Mucosa of gallbladder (tissue), 1 donor: Measurements from ENCODE around the gene RHOF. TPM values are rescaled to one million over a fixed set of nuclear protein-coding genes. Genes with fewer than 3 reads are reported as not detected.

Experiments used
- DNase-seq: peaks from one replicate; pipeline ENCODE4 v3.0.0-alpha.2; 2020; ENCODE audit warnings: low spot score
- total RNA-seq: library from RNA; stranded (reverse); gene quantifications from one replicate; pipeline ENCODE4 v1.2.1, GENCODE V29; 2021
- donor health status: DM: no; HTN: no; CAD: no.

The RHOF gene
- total RNA-seq, 1 donor from 2014 or later: 30.8 TPM

DNA sequence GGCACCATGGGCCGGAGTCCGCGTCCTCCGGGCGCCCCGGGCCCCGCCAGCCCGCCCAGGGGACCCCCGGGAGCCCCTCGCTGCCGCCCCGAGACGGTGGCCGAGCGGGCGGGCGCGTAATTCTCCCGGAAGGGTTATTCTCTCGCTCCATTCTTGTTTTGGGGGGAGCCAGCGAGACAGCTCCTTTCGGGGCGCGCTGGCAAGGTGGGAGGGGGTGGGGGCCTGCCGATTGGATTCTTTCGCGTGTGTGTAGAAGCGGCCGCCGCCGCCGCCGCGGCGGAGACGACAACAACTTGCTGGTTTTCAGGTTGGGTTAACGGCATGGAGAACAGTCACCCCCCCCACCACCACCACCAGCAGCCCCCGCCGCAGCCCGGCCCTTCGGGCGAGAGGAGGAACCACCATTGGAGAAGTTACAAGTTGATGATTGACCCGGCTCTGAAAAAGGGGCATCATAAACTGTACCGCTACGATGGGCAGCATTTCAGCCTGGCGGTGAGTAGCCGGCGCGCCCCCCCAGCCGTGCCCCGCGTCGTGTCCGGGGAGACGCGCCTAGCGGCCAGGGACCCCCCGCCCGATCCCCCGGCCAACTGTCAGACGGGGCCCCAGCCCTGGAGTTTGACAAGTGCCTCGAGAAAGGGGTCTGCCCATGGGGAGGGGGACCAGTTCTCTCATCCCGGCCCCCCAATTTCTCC is 11.1 kb upstream of the RHOF start:
- DNase-seq: no peak

DNA sequence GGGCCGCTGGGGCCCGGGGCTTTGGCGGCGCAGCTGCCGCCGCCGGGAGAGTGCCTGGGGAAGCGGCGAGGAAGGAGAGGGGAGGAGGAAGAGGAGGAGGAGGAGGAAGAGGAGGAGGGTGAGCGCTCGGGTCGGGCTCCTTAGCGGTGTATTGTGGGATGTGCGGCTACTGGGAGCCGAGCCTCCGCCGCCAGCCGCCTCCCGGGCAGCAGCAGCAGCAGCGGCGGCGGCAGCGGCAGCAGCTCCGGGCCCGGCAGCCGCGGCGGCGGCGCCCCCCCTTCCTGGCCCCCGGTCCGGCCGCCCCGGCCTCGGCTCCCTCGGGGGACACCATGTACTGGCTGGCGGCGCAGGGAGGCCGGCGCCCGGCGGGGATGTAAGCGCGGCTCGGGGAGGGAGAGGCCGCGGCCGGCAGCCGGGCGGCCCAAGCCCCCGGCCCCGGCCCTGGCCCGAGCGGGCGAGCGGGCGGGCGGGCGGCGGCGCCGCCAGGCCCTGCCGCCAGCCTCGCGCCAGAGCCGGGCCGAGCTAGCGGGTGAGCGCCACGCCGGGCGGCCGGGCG is 10.5 kb upstream of the RHOF start, which contains the start of gene SETD1B:
Gene SETD1B (plus strand): TSS at position 149 of the 556 bp plus-strand sequence. CDS start 729 bp downstream, outside the sequence.
- no peak for DNase-seq

DNA sequence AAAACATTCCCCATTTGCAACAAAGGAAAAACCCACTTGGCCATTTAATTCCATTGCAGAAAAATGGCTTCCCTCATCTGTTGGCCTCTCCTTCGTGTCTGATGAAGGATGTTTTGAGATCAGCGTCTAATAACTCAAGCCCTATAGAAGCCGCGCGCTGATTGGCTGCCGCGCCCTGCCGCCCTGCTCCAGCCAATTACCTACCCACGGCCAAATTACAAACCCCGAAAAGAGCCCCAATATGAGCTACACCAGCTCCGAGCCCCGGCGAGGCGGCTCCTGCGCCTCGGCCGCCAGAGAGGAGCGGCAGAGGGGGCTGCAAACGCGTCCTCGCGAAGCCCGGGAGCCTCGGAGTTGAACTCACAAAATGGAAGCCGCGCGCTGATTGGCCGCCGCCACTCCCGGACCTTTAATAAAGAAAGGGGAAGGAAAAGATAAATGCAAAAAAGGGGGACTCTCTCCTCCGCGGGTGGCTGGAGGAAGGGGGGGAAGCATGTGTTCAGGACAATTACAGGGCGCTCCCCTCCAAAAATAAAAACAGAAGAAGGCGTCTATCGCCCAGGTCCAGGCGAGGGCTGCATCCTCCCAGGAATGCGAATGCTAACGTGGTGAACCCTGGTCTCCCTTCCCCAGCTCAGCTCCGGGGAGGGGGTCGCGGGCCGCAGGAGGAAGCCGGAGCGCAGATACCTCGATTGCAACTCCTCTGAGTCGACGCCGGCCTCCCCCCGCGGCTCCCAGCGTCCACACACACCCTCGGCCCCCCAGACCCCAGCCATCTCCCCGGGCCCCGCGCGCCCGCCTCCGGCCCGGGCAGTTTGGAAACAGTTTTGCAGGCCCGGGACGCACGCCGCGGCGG is 9.6 kb upstream of the RHOF start:
- DNase-seq: peak; percentile 93

DNA sequence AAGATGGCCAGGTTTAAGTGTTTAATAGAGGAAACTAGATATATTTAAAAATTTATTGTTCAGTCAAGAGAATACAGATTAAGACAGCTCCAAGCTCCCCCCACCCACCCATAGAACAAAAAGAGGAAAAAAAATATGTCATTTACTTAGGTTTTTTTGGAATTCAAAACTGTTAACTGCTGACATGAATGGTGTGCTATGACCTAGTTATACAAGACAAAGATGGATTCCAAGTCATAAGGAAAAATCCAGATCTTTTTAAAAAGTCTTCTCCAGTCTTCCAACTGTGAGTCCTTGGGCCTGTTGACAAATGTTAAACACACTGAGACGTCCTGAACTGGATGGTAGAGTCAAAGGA is 9.0 kb upstream of the RHOF start:
- no peak for DNase-seq

DNA sequence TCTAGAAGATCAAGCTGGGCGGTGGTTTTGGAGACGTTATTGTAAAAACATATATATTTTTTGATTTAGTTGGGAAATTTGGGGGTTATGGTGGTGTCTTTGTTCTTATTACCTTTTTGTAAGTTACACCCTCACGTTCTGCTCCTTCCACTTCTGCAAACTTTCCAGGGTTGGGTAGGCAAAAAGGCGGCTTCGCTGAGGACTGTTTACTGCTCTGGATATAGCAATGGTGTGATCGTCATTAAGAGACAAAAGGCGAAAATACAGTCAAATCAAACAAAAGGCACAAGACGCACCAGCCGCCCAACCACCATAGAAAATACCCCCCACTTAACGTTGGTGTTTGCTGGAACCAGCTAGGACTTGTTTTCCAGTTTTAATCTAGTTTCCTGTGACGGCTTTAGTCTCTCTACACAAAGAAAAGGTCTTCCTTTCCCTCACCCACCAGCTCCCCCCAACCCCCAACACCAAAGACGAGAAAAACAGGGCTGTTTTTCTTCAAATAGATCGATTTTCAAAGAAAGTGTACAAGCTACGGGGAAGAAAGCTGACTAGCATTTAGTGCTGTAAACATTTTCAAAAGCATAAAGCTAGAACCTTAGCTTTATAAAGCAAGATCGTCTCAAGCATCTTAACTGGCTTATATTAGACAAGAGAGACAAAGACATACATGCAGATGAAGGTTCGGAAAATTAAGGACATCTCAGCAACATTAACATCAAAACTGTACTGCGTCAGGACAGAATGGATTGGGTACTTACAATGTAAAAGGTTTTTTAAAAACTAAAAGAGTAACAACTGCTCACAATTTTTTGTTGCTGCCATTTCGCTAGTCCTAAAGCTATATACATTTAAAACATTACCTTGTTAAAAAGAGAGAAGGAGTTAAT is 8.4 kb upstream of the RHOF start:
- no peak for DNase-seq

DNA sequence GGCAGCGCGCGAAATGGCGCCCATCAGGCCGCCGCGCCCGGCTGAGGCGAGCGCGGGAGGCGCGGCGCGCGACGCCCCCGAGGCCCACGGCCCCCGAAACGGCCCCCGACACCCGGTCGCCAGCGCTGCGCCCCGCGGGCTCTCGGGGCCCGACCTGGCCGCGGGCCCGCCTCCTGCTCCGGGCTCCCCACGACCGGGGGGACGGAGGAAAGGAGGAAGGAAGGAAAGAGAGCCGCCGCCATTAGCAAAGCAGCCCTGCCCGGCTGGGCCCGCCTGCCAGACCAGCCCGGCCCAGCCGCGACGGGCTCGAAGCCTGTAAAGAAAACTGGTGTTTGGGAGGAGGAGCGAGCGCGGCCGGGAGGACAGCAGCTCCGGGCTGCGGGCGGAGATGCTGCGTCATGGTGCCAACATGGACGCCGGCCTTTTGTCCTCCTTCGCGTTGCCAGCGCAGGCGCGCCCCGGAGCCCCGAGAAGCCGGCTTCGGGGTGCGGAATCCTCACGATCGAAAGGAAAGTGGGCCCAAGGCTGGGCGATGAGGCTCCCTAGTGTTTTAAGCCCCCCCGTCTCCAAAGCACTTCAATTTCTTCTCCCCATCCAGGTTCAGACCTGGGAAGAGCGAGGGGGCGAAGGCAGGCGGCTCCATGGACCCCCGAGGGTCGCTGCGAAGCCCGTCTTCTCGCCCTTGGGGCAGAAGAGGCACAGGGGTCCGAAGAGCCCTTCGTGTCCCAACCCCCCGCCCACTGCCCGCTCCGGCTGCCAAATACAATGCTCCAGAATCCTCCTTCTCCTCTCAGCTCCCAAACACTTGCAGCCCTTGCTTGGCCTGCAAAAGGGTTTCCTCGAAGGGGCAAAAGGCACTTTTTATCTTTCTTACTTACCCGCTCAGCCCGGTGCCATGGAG is 7.5 kb upstream of the RHOF start:
- DNase-seq: peak; percentile 82

DNA sequence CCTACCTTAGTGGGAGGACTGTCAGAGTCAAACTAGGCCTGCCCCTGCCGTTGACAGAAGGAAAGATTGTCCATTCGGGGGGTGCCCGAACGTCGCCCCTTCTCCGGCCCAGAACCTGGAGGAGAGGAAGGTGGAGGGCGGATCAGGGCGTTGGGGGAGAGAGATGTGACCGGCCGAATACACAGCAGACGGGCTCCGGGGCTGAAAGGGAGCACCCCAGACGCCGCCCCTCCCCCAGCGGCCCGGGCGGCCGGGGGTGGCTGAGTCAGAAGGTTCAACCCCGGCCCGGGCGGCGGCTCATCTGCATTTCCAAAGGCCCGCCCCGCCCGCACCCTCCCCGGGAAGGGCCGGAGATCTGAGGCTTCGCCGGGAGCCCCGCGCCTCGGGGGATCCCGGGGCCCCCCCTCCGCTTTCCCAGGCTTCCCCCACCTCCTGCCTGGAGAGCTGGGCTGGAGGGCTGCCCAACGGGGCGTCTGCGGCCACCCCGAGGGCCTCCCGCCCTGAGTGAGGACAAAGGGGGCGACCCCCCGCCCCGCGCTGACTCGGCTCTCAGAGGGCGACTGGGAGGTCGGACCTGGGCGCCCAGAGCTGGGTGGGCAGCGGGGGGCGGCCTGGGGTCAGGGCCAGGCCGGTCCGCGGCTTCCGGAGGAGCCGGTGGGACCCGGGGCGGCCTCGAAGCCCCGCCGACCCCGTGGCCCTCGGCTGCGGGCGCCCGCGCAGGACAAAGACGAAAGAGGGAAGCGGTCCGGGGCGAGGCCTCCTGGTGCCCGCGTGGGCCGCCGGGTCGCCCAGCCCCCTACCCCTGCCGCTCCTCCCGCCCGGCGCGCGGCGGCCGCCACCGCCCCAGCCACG is 6.6 kb upstream of the RHOF start:
- peak; percentile 87 for DNase-seq

DNA sequence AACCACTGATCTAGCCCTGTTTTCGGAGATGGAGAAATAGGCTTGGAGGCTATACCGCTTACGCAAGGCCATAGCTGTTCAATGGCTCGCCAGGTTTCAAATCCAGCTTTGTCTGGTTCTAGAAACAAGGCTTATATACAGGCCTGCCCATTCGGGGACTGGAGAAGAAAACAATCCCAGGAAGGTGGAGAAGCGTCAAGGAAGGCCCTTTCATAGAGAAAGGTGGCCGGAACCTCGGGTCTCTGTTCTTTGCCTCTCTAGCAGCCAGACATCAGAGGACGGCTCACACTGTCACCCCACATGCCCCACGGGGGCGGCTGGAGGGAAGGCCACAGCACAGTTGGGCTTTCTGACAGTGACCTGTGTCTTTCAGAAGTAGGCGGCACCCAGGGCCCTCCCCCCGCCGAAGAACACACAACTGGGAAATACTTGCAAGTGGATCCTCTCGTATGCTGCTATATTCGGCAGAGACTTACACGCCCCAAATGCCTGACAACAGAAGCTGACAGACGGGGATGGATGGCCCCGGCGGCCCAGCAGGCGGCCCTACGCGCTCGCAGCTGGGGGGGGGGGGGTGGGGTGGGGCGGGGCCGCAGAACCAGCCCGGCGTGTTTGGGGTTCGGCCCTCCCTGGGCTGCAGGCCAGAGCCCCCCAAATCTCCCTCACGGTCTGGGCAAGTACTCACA is 5.8 kb upstream of the RHOF start:
- DNase-seq: peak; percentile 68

DNA sequence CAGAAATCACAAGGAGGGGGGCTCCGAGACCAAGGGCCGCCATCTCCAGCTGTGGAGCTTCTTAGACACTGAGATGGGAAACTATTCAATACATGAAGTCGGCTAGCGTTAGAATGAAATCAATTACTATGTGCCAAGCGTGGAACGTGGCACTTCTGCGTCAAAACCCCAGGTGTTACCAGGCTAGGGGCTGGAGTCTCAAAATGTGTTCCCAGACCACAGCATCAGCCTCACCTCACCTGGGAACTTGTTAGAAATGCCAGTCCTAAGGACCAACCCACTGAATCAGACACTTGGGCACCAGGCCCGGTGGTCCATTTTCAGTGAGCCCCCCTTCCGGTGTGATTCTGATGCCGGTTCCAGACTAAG is 5.3 kb upstream of the RHOF start:
- DNase-seq: no peak

DNA sequence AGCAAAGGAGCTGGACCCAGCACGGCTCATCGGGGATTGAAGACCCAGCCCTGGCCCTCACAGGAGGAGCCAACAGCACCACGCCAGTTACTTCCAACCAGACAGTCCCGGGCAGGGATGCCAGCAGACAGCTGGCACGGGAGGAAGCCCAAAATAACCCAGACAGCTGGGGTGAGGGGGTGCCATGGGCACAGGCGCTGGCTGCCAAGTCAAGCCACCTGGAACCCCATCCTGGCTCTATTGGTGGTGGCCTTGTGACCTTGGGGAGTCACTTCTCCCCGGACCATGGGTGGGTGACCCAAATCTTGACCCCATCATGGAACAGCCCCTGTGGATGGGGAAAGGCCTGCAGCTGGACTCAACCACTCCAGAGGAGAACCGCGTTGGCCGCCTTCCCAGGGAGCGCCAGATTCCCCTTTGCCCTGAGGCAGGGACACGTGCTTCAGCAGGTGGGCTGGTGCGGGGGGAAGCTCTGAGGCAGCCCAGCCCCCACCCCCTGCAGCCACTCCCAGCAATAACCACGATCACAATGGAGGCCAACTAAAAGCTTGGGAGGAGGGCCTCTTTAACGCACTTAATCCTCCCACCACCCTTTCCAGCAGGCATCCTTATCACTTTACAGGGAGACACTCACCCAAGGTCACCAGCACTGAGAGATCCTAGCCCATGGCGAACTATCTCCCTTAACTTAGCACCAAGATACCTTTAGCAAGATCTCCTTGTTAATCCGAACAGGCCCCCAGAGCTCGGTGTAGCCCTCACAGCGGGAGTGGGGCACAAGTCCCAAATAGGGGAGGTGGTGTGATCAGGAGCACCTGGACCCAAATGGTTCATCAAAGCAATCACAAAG is 4.7 kb upstream of the RHOF start:
- peak; percentile 73 for DNase-seq

DNA sequence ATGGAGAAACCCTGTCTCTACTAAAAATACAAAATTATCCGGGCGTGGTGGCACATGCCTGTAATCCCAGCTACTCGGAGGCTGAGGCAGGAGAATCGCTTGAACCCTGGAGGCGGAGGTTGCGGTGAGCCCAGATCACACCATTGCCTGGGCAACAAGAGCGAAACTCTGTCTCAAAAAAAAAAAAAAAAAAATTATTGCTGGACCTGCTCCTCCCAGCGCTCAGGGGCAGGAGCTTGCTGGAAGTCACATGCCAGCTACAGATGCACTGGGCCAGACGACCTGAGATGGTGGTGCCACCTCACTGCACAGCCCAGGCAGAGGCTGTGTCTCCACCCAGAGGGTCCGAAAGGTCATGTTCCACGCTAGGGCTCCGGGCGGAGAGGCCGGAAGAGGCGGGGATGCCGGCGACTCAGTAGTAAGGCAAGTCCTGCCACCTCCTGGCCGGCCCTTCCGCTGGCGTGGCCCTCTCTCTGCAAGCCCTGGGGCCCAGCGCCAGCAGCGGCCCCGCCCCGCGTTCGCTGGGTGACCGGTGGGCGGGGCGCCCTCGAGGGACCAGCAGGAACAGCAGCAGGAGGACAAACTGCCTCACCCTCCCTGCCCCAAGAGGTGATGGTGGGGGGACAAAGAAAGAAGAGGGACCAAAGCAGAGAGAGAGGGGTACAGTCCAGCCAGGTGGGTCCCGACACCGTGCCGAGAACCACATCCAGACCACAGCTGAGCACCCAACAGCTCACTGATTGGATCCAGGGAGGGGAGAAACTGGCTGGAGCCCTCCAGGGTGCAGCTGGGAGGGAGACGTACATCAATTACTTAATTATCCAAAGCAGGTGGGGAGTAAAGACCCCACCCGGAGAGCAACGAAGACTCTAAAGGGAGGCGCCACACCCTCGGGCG is 3.6 kb upstream of the RHOF start:
- peak; percentile 94 for DNase-seq

DNA sequence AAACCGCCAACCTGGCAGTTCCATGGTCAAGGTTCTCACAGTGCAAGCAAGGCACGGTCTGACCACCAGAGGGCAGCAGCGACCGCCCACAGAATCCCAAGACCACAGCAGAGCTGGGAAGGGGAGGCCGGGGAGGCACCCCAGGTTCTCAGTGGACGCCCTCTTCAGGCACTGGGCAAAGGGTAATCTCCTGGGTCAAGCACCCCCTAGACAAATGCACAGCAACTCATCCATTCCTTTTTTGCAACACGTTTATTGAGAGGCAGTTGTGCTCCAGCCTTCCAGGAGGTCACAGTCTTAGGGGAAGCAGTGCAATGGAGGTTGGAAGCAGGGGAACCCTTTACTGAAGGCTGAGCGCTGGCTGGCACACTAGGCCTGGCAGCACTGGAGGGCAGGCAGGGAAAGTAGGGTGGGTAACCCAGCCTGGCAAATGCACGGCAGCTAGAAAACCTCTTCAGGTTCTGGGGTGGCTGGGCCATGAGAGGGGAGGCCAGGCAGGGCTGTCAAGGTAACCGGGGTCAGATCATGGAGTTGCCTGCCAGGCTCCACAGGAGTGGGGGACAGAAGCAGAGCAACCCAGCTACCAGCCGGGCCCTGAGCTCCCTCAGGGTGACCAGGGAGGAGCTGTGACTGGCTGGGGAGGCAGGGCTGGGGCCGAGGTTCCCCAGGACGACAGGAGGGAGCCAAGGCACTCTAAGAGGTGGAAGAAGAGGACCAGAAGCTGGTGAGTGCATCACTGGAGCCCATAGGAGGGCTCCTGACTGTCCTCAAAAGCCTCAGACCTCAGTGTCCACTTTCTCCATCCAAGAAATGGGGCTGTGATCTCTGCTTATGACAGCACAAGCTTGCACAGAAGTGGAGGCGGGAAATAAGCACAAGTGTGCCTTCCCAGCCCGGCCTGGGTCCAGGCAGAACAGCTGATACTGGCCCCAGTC is 1.8 kb upstream of the RHOF start:
- DNase-seq: peak; percentile 92

DNA sequence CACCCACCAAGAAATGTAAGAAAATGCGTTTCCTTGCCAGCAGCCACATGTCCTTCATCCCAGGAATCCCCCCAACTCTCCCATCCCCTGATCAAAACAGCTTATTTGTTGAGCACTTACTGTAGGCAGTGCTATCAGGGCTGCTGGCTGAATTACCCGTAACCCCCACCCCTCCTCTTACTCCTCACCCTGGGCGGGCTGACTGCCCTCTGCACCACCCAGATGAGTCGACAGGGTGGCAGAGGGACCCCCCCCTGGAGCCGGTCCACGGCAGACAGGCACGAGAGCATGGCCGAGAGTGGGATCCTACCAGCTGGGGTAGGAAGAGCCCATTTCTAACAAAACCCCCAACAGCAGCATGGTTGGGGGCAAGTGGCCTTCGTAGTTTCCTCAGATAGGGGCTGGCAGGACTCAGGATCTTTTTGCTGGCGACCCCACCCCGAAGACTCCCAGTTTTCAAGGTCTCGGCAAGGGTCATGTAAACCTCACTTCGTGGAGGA is 1.1 kb upstream of the RHOF start:
- DNase-seq: no peak

DNA sequence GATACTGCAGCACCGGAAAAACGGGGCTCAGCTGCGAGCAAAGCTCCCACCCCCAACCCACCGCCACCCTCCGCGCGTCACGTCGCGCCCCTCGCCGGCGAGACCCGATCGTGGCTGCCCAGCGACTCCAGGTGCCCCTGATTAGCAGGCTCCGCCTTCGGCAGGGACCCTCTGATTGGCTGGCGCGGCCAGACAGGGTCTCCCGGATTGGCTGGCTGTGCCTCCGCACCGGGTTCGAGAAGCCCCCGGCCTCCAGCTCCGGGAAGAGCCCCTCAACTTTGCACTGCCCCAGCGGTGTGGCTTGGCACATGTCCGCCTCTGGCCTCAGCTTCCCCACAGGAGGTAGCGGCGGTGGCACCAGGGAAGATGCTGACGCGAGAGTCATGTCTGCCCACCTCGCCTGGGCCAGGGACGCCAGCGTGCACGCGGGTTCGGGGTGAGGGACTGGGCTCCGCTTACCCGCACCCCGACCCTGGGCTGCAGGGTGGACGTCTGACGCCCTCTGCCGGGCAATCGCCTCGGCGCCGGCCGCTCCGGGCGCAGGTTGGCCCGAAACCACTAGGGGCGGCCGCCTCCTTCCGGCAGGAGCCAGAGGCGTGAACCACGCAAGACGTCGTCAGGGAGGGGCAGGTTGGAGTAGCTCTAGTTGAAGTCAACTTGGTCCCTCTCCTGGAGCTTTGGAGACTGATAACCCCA is 498 bp upstream of the RHOF start:
- peak; percentile 93 for DNase-seq
